Vagina (tissue), 2 donors: ENCODE data around the gene OCRL. TPM values are rescaled to one million over a fixed set of nuclear protein-coding genes. Genes with fewer than 3 reads are reported as not detected.

Experiments
- DNase-seq, 2 donors: peaks; one replicate each; pipeline ENCODE4 v3.0.0-alpha.2; 2017; ENCODE audit errors: extremely low spot score in 2 of 2
- H3K27ac ChIP-seq: fragments of 200-600 bp; sonication (generic); one replicate; pipeline ENCODE4 v1.5.1; 2019
- H3K27me3 ChIP-seq: fragments of 200-600 bp; sonication (generic); one replicate; pipeline ENCODE4 v1.5.1; 2019
- H3K36me3 ChIP-seq, 2 donors: fragments of 200-600 bp; sonication (generic); one replicate each; pipeline ENCODE4 v1.5.1; 2017 to 2019
- H3K4me1 ChIP-seq: fragments of 200-600 bp; sonication (generic); one replicate; pipeline ENCODE4 v1.5.1; 2019
- H3K4me3 ChIP-seq, 2 donors: fragments of 200-600 bp; sonication (generic); 1 replicate in 1 of 2; 2 replicates in 1 of 2; pipeline ENCODE4 v1.5.1; 2016 to 2019
- H3K9me3 ChIP-seq: fragments of 200-600 bp; sonication (generic); one replicate; pipeline ENCODE4 v1.5.1; 2019
- CTCF ChIP-seq, 3 experiments: fragments of 450-650 bp in 2 of 3; fragments of 200-600 bp in 1 of 3; sonication (generic) in 1 of 3; IDR thresholded peaks; one replicate each; pipeline ENCODE4 v1.5.1; 2017 to 2019; ENCODE audit warnings: antibody characterized with exemption in 3 of 3, mild to moderate bottlenecking in 2 of 3, moderate library complexity in 2 of 3
- POLR2A ChIP-seq, 2 donors: fragments of 450-650 bp; IDR thresholded peaks; one replicate each; pipeline ENCODE4 v1.6.1; 2017; ENCODE audit warnings: antibody characterized with exemption in 2 of 2, mild to moderate bottlenecking in 2 of 2, moderate library complexity in 2 of 2
- POLR2AphosphoS5 ChIP-seq, 2 donors: sonication (generic); formaldehyde crosslinking; IDR thresholded peaks; one replicate each; pipeline ENCODE4 v1.9.0; 2017; ENCODE audit warnings: antibody characterized with exemption in 2 of 2, mild to moderate bottlenecking in 2 of 2, low read depth in 1 of 2; ENCODE audit not compliant: insufficient read depth in 1 of 2
- intact Hi-C: fragments of 100-400 bp; cut with DNase I; formaldehyde crosslinking; loops from one replicate; pipeline ENCODE4 v1.15.1; 2023
- total RNA-seq: library from RNA; depleted of rRNA; stranded (reverse); fragments of >200 nt; gene quantifications from one replicate; pipeline ENCODE4 v1.2.3, GENCODE V29; 2016

The OCRL gene
- total RNA-seq, 1 donor from 2014 or later = 14.5 TPM

- Histone ChIP-seq H3K27ac (no peak overlapping the region), H3K9me3 (no peaks in the 10 kb centered on the region), H3K4me1 (no peaks in the 10 kb centered on the region), H3K4me3 (no peak overlapping the region), H3K27me3 (no peaks in the 10 kb centered on the region), H3K36me3 (no peaks in the 10 kb centered on the region)
- no peak for DNase-seq
- no peak for TF ChIP-seq POLR2A (IDR thresholded peaks at IDR 0.05)
- TF ChIP-seq POLR2AphosphoS5 (IDR thresholded peaks at IDR 0.05; ENCODE audit: insufficient read depth in 1 of 2, low read depth in 1 of 2) = no peak
- no peak for TF ChIP-seq CTCF (IDR thresholded peaks at IDR 0.05)
- intact Hi-C loops = loop anchor here (10.0 kb wide), 1 partner anchor 282 kb away; the partner anchor contains the start of gene UTP14A
Observed at GRCh38 chrX:129622757-129623301, 82.8 kb downstream of the OCRL start.

- intact Hi-C loops = loop anchor here (10.0 kb wide), 1 partner anchor 279 kb away; the partner anchor contains the start of gene UTP14A
- TF ChIP-seq CTCF (IDR thresholded peaks at IDR 0.05) (no peak), POLR2A (IDR thresholded peaks at IDR 0.05) (no peak), POLR2AphosphoS5 (IDR thresholded peaks at IDR 0.05; ENCODE audit: insufficient read depth in 1 of 2, low read depth in 1 of 2) (no peak)
- Histone ChIP-seq H3K4me3 (no peak overlapping the region), H3K27ac (no peak overlapping the region), H3K36me3 (no peaks in the 10 kb centered on the region), H3K4me1 (peaks cover 8% of the 10 kb centered on the region), H3K27me3 (no peaks in the 10 kb centered on the region), H3K9me3 (no peaks in the 10 kb centered on the region)
- DNase-seq = no peak
Observed at GRCh38 chrX:129626026-129626425, 86.0 kb downstream of the OCRL start.

GRCh38 chrX:129629837-129630236 lies 89.8 kb downstream of the OCRL start:
- Histone ChIP-seq H3K9me3 (no peaks in the 10 kb centered on the region), H3K27me3 (no peaks in the 10 kb centered on the region), H3K4me1 (peaks cover 8% of the 10 kb centered on the region), H3K36me3 (no peaks in the 10 kb centered on the region), H3K27ac (no peak overlapping the region), H3K4me3 (no peak overlapping the region)
- TF ChIP-seq POLR2A (IDR thresholded peaks at IDR 0.05) (no peak), POLR2AphosphoS5 (IDR thresholded peaks at IDR 0.05; ENCODE audit: insufficient read depth in 1 of 2, low read depth in 1 of 2) (no peak), CTCF (IDR thresholded peaks at IDR 0.05) (no peak)
- DNase-seq = no peak
- intact Hi-C loops = loop anchor here (10.0 kb wide), 2 partner anchors 95 to 275 kb away; partner anchors contain the start of gene UTP14A

- Histone ChIP-seq H3K36me3 (no peaks in the 10 kb centered on the region), H3K27ac (no peak overlapping the region), H3K4me3 (no peak overlapping the region), H3K9me3 (no peaks in the 10 kb centered on the region), H3K4me1 (peaks cover 8% of the 10 kb centered on the region), H3K27me3 (no peaks in the 10 kb centered on the region)
- intact Hi-C loops = loop anchor here (10.0 kb wide), 1 partner anchor 93 kb away; no protein-coding TSS in a partner anchor
- no peak for DNase-seq
- TF ChIP-seq POLR2AphosphoS5 (IDR thresholded peaks at IDR 0.05; ENCODE audit: insufficient read depth in 1 of 2, low read depth in 1 of 2) = no peak
- no peak for TF ChIP-seq CTCF (IDR thresholded peaks at IDR 0.05)
- TF ChIP-seq POLR2A (IDR thresholded peaks at IDR 0.05) = no peak
Observed at GRCh38 chrX:129631849-129632248, 91.8 kb downstream of the OCRL start.

- Histone ChIP-seq H3K36me3 (no peaks in the 10 kb centered on the region), H3K4me3 (no peak overlapping the region), H3K27me3 (no peaks in the 10 kb centered on the region), H3K27ac (no peak overlapping the region), H3K4me1 (peaks cover 12% of the 10 kb centered on the region), H3K9me3 (no peaks in the 10 kb centered on the region)
- TF ChIP-seq CTCF (IDR thresholded peaks at IDR 0.05) = no peak
- no peak for TF ChIP-seq POLR2AphosphoS5 (IDR thresholded peaks at IDR 0.05; ENCODE audit: insufficient read depth in 1 of 2, low read depth in 1 of 2)
- no peak for TF ChIP-seq POLR2A (IDR thresholded peaks at IDR 0.05)
- no peak for DNase-seq
- intact Hi-C loops = loop anchor here (10.0 kb wide), 1 partner anchor 92 kb away; no protein-coding TSS in a partner anchor
Observed at GRCh38 chrX:129632443-129632842, 92.4 kb downstream of the OCRL start.
